ENCODE results near the gene CMC1.

- TF ChIP-seq, protein P1, sequence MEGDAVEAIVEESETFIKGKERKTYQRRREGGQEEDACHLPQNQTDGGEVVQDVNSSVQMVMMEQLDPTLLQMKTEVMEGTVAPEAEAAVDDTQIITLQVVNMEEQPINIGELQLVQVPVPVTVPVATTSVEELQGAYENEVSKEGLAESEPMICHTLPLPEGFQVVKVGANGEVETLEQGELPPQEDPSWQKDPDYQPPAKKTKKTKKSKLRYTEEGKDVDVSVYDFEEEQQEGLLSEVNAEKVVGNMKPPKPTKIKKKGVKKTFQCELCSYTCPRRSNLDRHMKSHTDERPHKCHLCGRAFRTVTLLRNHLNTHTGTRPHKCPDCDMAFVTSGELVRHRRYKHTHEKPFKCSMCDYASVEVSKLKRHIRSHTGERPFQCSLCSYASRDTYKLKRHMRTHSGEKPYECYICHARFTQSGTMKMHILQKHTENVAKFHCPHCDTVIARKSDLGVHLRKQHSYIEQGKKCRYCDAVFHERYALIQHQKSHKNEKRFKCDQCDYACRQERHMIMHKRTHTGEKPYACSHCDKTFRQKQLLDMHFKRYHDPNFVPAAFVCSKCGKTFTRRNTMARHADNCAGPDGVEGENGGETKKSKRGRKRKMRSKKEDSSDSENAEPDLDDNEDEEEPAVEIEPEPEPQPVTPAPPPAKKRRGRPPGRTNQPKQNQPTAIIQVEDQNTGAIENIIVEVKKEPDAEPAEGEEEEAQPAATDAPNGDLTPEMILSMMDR (IDR thresholded peaks at IDR 0.05): no peak
- no peak for TF ChIP-seq POLR2A (IDR thresholded peaks at IDR 0.05)
Observed at GRCh38 chr3:28320981-28321380, 79.6 kb downstream of the CMC1 start.

All from testis (tissue), 2 donors.